ENCODE data around the gene ZCCHC14.

The ZCCHC14 gene

GRCh38 chr16:87502308-87502969 is 9.6 kb upstream of the ZCCHC14 start:
- no peak for TF ChIP-seq REST (IDR thresholded peaks at IDR 0.05; ENCODE audit: insufficient replicate concordance, low read depth)
- no peak for TF ChIP-seq GABPA (IDR thresholded peaks at IDR 0.05; ENCODE audit: low read depth)
- no peak for TF ChIP-seq CTCF (IDR thresholded peaks at IDR 0.05; ENCODE audit: insufficient read depth, low read length)
- no peak for TF ChIP-seq POLR2AphosphoS5 (IDR thresholded peaks at IDR 0.05; ENCODE audit: low read depth)
- TF ChIP-seq SPI1 (IDR thresholded peaks at IDR 0.05; ENCODE audit: borderline replicate concordance, low read depth): no peak
- Histone ChIP-seq H3K4me3 (replicated peaks; ENCODE audit: insufficient read depth, low read length) (no peak overlapping the region), H3K27me3 (ENCODE audit: insufficient read depth, poor library complexity, severe bottlenecking) (no peaks in the 10 kb centered on the region), H3K27ac (replicated peaks) (no peak overlapping the region)
- DNase-seq (ENCODE audit: low read depth in 1 of 2, low spot score in 1 of 2): no peak

GRCh38 chr16:87501117-87501516 is 8.3 kb upstream of the ZCCHC14 start:
- H3K4me3 ChIP-seq (replicated peaks; ENCODE audit: insufficient read depth, low read length): no peak overlapping the region
- H3K27ac ChIP-seq (replicated peaks): no peak overlapping the region
- TF ChIP-seq SPI1 (IDR thresholded peaks at IDR 0.05; ENCODE audit: borderline replicate concordance, low read depth): no peak
- TF ChIP-seq CTCF (IDR thresholded peaks at IDR 0.05; ENCODE audit: insufficient read depth, low read length): no peak
- TF ChIP-seq POLR2AphosphoS5 (IDR thresholded peaks at IDR 0.05; ENCODE audit: low read depth): no peak
- no peak for TF ChIP-seq GABPA (IDR thresholded peaks at IDR 0.05; ENCODE audit: low read depth)
- no peak for TF ChIP-seq REST (IDR thresholded peaks at IDR 0.05; ENCODE audit: insufficient replicate concordance, low read depth)
- no peak for DNase-seq (ENCODE audit: low read depth in 1 of 2, low spot score in 1 of 2)
- H3K27me3 ChIP-seq (ENCODE audit: insufficient read depth, poor library complexity, severe bottlenecking): no peaks in the 10 kb centered on the region

GRCh38 chr16:87499189-87499486 is 6.3 kb upstream of the ZCCHC14 start:
- Histone ChIP-seq H3K4me3 (replicated peaks; ENCODE audit: insufficient read depth, low read length) (no peak overlapping the region), H3K27ac (replicated peaks) (no peak overlapping the region), H3K27me3 (ENCODE audit: insufficient read depth, poor library complexity, severe bottlenecking) (no peaks in the 10 kb centered on the region)
- TF ChIP-seq REST (IDR thresholded peaks at IDR 0.05; ENCODE audit: insufficient replicate concordance, low read depth): no peak
- TF ChIP-seq POLR2AphosphoS5 (IDR thresholded peaks at IDR 0.05; ENCODE audit: low read depth): no peak
- no peak for TF ChIP-seq CTCF (IDR thresholded peaks at IDR 0.05; ENCODE audit: insufficient read depth, low read length)
- no peak for TF ChIP-seq SPI1 (IDR thresholded peaks at IDR 0.05; ENCODE audit: borderline replicate concordance, low read depth)
- no peak for TF ChIP-seq GABPA (IDR thresholded peaks at IDR 0.05; ENCODE audit: low read depth)
- no peak for DNase-seq (ENCODE audit: low read depth in 1 of 2, low spot score in 1 of 2)
